ENCODE data around the gene MIA2.

MIA2 gene

GRCh38 chr14:39433452-39433813, 199.7 kb downstream of the MIA2 start:
- TF ChIP-seq POLR2AphosphoS5 (IDR thresholded peaks at IDR 0.05; ENCODE audit: low read depth, low read length) (no peak), TAF1 (IDR thresholded peaks at IDR 0.05; ENCODE audit: borderline replicate concordance, insufficient read depth, low read length) (no peak)

GRCh38 chr14:39434401-39434800, 200.7 kb downstream of the MIA2 start:
- TF ChIP-seq REST (IDR thresholded peaks at IDR 0.05; ENCODE audit: insufficient read depth in 1 of 2, low read depth in 2 of 2, low read length in 2 of 2): no peak
- TF ChIP-seq TAF1 (IDR thresholded peaks at IDR 0.05; ENCODE audit: borderline replicate concordance, insufficient read depth, low read length): no peak
- TF ChIP-seq FOXP2 (optimal IDR thresholded peaks at IDR 0.05; ENCODE audit: borderline replicate concordance, extremely low read depth, extremely low read length, insufficient read depth): no peak
- no peak for TF ChIP-seq SIN3A (IDR thresholded peaks at IDR 0.05; ENCODE audit: borderline replicate concordance, insufficient read depth, low read length)
- no peak for TF ChIP-seq POLR2AphosphoS5 (IDR thresholded peaks at IDR 0.05; ENCODE audit: low read depth, low read length)

GRCh38 chr14:39435241-39435640, 201.5 kb downstream of the MIA2 start:
- TF ChIP-seq FOXP2 (optimal IDR thresholded peaks at IDR 0.05; ENCODE audit: borderline replicate concordance, extremely low read depth, extremely low read length, insufficient read depth) (no peak), POLR2AphosphoS5 (IDR thresholded peaks at IDR 0.05; ENCODE audit: low read depth, low read length) (no peak), TAF1 (IDR thresholded peaks at IDR 0.05; ENCODE audit: borderline replicate concordance, insufficient read depth, low read length) (no peak), SIN3A (IDR thresholded peaks at IDR 0.05; ENCODE audit: borderline replicate concordance, insufficient read depth, low read length) (no peak), REST (IDR thresholded peaks at IDR 0.05; ENCODE audit: insufficient read depth in 1 of 2, low read depth in 2 of 2, low read length in 2 of 2) (no peak)

All from PFSK-1 (cell line).